ENCODE data around the gene TUFM.
A peak's percentile ranks its signal among the peaks of the same experiment; 100 is the strongest.

The TUFM gene

DNA sequence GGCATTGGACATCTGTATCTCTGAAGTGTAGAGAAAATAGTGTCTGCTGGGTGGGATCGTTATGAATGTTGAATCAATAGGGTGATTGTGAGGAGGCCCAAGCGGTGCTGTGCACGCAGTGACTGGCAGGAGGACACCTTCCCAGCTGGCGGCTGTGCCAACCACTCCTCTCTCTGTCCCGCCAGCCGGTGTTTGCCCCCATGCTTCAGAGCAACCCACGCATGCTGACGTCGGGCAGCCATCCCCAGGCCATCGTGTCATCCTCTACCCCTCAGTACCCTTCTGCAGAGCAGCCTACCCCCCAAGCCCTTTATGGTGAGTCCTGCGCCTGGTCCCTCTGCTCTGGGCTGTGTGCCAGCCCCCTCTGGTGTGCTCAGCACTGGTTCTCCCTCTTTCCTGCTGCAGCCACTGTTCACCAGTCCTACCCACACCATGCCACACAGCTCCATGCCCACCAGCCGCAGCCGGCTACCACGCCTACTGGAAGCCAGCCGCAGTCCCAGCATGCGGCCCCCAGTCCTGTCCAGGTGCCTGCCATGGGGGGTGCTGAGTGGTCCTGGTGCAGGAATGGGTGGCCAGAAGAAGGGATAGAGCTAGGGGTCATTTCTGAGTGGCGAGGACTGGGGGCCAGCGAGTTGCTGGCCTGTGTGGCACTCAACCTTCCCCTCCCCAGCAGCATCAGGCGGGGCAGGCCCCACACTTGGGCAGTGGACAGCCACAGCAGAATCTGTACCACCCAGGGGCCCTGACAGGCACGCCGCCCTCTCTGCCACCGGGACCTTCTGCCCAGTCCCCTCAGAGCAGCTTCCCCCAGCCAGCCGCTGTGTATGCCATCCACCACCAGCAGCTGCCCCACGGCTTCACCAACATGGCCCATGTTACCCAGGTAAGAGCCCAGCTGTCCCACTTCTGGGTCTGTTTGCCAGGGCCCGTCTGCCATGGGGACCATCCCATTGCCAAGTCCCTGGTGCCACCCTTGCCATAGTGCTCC is 11.0 kb downstream of the TUFM start:
- TF ChIP-seq, protein P1, sequence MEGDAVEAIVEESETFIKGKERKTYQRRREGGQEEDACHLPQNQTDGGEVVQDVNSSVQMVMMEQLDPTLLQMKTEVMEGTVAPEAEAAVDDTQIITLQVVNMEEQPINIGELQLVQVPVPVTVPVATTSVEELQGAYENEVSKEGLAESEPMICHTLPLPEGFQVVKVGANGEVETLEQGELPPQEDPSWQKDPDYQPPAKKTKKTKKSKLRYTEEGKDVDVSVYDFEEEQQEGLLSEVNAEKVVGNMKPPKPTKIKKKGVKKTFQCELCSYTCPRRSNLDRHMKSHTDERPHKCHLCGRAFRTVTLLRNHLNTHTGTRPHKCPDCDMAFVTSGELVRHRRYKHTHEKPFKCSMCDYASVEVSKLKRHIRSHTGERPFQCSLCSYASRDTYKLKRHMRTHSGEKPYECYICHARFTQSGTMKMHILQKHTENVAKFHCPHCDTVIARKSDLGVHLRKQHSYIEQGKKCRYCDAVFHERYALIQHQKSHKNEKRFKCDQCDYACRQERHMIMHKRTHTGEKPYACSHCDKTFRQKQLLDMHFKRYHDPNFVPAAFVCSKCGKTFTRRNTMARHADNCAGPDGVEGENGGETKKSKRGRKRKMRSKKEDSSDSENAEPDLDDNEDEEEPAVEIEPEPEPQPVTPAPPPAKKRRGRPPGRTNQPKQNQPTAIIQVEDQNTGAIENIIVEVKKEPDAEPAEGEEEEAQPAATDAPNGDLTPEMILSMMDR (IDR thresholded peaks at IDR 0.05; ENCODE audit: low read depth, low read length), result no peak
- no peak overlapping the region for H3K4me3 ChIP-seq (ENCODE audit: low read depth, low read length)
- no peak for DNase-seq (ENCODE audit: low read depth, low spot score)
- in situ Hi-C loops (cut with HindIII; ENCODE audit: low sequenced_read_pairs), result no loop called here

DNA sequence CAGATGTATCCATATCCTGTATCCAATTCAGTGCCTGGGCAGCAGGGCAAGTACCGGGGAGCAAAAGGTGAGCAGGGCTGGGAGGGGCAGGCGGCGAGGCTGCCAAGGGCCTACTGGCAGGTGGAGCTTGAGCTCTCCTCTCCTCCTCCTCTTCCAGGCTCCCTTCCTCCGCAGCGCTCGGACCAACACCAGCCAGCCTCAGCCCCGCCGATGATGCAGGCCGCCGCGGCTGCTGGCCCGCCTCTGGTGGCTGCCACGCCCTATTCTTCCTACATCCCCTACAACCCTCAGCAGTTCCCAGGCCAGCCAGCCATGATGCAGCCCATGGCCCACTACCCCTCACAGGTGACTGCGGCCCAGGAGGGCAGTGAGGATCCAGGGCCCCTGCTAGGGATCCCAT is 11.8 kb downstream of the TUFM start:
- TF ChIP-seq, protein P1 (IDR thresholded peaks at IDR 0.05; ENCODE audit: low read depth, low read length), result no peak
- DNase-seq (ENCODE audit: low read depth, low spot score), result no peak
- no peak overlapping the region for H3K4me3 ChIP-seq (ENCODE audit: low read depth, low read length)
- in situ Hi-C loops (cut with HindIII; ENCODE audit: low sequenced_read_pairs), result no loop called here

DNA sequence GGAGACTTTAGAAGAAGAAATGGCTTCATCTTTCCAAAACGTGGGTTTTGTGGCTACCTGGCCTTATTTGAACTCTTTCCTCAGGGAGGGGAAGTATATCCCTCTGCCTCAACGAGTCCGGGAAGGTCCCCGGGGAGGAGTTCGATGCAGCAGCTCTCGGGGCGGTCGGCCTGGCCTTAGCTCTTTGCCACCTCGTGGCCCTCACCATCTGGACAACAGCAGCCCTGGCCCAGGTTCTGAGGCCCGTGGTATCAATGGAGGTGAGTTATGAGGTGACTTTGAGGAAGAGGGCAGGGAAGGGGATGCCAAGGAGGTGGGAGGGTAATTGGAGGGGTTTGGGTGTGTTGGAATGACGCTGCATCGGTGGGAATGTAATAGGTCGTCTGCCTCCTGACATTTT is 15.6 kb downstream of the TUFM start:
- H3K4me3 ChIP-seq (ENCODE audit: low read depth, low read length), result no peak overlapping the region
- DNase-seq (ENCODE audit: low read depth, low spot score), result no peak
- TF ChIP-seq, protein P1 (IDR thresholded peaks at IDR 0.05; ENCODE audit: low read depth, low read length), result no peak
- in situ Hi-C loops (cut with HindIII; ENCODE audit: low sequenced_read_pairs), result no loop called here

DNA sequence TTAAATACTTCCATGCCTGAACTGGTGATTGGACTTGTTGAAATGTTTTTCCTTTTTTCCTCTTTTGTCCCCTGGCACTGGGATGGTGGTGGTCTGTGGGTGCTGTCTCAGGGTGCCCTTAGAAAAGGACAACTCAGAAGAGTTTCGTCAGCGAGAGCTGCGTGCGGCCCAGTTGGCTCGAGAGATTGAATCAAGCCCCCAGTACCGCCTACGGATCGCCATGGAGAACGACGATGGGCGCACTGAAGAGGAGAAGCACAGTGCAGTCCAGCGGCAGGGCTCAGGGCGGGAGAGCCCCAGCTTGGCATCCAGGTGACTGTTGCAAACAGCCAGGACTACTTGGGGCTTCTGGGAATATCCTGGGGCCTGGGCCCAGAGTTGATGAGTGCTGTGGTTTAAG is 16.4 kb downstream of the TUFM start:
- in situ Hi-C loops (cut with HindIII; ENCODE audit: low sequenced_read_pairs), result no loop called here
- TF ChIP-seq, protein P1 (IDR thresholded peaks at IDR 0.05; ENCODE audit: low read depth, low read length), result no peak
- no peak for DNase-seq (ENCODE audit: low read depth, low spot score)
- H3K4me3 ChIP-seq (ENCODE audit: low read depth, low read length), result no peak overlapping the region

DNA sequence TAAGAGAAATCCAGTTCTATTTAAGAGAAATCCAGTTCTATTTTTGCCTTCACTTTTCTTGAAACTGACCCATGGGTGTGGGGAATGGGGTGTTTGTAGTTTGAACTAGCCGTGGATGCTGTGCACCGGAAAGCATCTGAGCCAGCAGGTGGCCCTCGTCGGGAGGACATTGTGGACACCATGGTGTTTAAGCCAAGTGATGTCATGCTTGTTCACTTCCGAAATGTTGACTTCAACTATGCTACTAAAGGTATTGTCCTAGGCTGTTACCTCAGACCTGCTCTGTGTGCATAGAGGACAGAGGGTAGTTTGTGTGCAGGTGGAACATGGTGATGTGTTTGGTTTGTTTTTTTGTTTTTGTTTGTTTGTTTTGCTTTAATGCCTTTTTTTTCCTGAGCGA is 20.0 kb downstream of the TUFM start:
- in situ Hi-C loops (cut with HindIII; ENCODE audit: low sequenced_read_pairs), result no loop called here
- TF ChIP-seq, protein P1 (IDR thresholded peaks at IDR 0.05; ENCODE audit: low read depth, low read length), result peak; percentile 5
- no peak for DNase-seq (ENCODE audit: low read depth, low spot score)
- H3K4me3 ChIP-seq (ENCODE audit: low read depth, low read length), result no peak overlapping the region

DNA sequence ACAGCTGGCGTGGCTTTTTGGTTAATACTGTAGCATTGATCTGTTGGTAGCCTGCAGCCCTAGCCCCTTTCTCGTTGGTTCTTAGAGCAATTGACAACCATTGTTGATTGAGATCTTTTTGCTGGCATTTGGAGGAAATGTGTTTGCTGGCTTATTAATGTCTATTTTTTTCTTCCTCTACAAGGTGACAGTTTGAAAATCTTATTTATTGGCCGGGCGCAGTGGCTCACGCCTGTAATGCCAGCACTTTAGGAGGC is 21.5 kb downstream of the TUFM start:
- no peak for DNase-seq (ENCODE audit: low read depth, low spot score)
- TF ChIP-seq, protein P1 (IDR thresholded peaks at IDR 0.05; ENCODE audit: low read depth, low read length), result no peak
- in situ Hi-C loops (cut with HindIII; ENCODE audit: low sequenced_read_pairs), result no loop called here

More for the DNA sequence above, 21.5 kb downstream of the TUFM start:
- H3K4me3 ChIP-seq (ENCODE audit: low read depth, low read length), result peak overlapping the region; percentile 95

Measured in astrocyte of the spinal cord (primary cell).